ENCODE results near the gene ZDHHC11B.
"Not testable (repeated sequence)": the region's sequence is repeated elsewhere in the genome, so short reads cannot be mapped to it uniquely, and the experiment has no call there.

ZDHHC11B gene

GRCh38 chr5:766666-767431 is 17.7 kb downstream of the ZDHHC11B start:
- no peak for DNase-seq (ENCODE audit: low spot score)

- no peak for DNase-seq (ENCODE audit: low spot score)
These were observed 18.4 kb downstream of the ZDHHC11B start for GRCh38 chr5:765948-766631.

- DNase-seq (ENCODE audit: low spot score), result no peak
These were observed 20.3 kb downstream of the ZDHHC11B start for GRCh38 chr5:763998-764781.

DNA sequence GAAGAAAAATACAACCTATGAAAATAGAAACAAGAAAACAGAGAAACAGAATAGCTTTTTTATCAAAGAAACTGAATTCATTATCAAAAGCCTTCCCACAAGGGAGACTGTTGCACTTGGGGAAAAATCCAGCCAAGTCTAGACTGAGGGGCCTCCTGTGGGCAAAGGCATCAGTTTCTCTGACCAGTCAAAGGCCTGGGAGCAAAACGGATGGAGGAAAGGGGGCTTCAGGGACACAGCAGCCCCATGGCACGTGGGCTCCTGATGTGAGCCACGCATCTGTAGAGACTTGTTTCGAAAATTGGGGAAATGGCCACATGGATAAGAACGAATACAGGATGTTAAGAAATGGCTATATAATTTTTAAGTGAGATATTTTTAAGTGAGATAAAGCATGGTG is 21.1 kb downstream of the ZDHHC11B start:
- no peak for DNase-seq (ENCODE audit: low spot score)

DNA sequence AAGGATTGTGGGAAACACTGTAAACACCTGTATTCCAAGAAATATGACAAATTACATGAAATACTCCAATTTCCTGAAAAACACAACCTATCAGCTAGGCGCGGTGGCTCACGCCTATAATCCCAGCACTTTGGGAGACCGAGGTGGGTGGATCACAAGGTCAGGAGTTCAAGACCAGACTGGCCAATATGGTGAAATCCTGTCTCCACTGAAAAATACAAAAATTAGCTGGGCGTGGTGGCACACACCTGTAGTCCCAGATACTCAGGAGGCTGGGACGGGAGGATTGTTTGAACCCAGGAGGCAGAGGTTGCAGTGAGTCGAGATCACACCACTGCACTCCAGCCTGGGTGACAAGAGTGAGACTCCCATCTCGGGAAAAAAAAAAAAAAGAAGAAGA is 21.5 kb downstream of the ZDHHC11B start:
- DNase-seq (ENCODE audit: low spot score), result not testable (repeated sequence)

GRCh38 chr5:761854-762710 is 22.4 kb downstream of the ZDHHC11B start:
- no peak for DNase-seq (ENCODE audit: low spot score)

DNA sequence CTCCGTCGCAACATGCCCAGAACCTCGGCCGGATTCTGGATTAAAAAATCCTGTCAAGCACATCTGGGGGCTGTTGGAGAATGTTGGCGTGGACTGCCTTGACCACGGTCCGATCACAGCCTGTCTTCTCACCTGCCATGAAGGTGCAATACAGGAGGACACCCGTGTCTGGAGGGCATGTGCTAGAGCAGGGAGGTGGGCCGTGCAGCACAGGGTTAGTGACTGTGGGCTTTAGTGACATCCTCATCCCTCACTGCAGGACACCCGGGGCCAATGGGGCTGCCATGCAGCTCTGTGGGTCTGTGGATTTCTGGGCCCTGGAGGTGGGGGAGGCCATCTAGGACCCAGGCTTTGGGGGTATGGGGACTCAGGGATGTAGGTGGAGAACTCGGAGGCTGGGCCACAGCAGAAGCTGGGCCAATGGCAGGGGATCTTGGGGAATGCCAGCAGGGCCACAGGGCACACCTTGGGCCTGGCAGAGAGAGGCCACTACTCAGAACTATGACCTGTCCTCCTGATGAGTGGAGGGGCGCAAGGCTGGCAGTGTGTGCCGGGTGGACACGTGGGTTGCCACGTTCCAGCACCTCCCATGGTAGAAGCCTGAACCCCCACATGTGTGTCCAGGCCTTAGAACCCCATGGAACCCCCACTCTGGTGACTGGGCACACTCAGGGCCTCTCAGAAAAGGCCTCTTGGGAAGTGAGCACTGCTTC is 23.3 kb downstream of the ZDHHC11B start:
- DNase-seq (ENCODE audit: low spot score), result no peak

- DNase-seq (ENCODE audit: low spot score), result no peak
These were observed 24.0 kb downstream of the ZDHHC11B start for GRCh38 chr5:760363-761058.

GRCh38 chr5:759781-760362 is 24.7 kb downstream of the ZDHHC11B start:
- DNase-seq (ENCODE audit: low spot score), result no peak

DNA sequence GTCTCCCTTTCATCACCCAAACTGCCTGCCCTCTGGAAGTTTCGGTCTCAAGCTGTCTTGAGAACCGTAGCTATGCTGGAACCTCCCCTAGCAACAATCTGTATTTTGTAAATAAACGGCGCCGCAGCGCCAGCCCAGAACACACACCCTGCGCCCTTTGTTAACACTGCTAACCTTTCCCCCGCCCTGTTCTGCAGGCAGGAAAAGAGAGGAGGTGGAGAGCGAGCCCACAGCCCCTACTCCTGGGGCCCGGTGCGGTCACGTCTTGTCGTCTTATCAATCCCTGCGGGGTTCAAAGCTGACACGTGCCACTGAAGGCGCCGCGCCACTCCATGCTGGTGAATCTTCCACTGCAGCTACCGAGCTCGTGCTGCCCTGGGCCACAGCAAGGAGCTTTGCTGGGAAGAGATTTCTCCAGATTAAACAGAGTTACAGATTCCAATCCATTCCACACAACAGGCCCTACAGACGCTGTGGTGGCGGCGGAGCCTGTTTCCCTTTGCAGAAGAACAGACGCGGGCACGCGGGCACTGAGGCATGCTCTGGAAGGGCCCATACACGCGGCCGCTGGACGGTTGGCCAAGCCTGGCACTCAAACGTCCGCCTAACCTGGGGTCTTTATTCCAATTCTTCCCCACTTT is 25.3 kb downstream of the ZDHHC11B start:
- DNase-seq (ENCODE audit: low spot score), result no peak

DNA sequence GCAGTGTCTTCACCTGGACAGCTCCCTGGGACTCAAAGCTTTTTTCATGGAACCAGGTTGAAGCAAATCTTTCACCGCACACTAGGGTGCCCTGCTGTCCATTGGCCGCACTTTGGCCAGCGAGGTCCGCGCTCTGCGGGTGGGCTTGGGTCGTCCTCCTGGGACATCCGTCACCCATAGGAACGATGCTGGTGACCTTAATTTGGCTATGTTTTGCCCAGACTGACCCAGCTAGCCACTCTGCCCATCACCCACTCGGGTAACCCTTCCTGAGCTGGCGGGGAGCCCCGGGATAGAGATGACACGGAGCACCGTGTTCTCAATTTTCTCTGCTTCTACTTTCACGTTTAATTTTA is 25.9 kb downstream of the ZDHHC11B start:
- DNase-seq (ENCODE audit: low spot score), result no peak

DNA sequence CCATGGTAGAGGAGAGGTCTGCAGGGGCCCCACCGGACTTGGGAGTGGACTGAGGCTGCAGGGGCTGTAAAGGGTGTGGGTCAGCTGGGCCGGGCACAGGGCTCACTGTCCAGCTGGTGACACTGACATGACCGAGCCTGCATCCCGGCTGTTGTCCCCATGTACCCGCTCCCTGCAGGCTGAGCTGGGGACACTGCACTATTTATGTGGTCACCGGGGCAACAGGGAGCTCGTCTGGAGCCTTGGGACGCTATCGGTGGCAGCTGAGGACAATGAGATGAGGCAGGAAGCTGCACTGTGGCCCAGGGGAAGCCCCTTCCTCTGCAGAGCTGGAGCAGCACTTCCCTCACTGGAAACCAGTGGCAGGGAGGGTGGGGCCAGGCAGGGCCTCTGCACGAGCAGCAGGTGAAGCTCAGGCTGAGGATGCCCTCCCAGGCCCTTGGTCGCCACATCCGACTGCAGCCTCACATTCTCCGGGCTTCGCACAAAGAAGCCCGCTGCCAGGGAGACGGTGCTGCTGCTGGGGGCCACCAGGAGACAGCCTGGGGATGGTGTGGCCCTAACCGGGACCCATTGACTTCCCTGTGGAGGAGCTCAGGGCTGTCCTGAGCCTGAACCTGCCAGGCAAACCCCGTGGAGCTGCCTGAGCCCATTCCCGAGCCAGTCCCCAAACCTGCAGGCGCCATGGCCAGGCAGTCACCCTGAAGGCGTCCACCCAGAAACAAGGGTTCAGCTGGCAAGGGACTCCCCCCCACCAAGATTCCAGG is 26.4 kb downstream of the ZDHHC11B start:
- DNase-seq (ENCODE audit: low spot score), result no peak

DNA sequence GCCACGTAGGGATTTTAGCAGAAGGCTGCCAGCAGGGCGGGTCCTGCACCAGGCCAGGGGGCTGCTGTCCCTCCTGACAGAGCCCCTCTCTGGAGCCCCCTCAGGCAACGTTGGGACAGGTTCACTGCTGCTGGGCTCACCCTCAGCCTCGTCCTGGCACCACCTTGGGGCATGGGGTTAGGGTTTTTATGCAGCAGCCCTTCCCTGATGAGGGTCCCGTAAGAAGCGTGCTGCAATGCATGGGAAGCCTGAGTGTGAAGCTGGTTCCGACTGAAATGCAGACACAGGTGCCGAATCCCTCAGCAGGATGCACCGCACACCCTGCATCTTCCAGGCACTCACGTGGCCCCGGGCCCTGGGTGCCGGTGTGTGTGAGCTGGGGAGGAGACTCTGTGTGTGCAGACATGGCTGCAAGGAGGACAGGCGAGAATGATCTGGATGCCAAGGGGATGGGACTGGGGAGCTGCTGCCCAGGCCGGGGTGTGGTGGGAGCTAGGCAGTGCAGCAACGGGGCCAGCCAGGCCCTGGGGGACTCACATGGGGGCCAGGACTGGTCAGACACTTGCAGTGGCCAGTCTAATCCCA is 27.1 kb downstream of the ZDHHC11B start:
- DNase-seq (ENCODE audit: low spot score), result no peak

GRCh38 chr5:756865-757345 is 27.6 kb downstream of the ZDHHC11B start:
- no peak for DNase-seq (ENCODE audit: low spot score)

GRCh38 chr5:756171-756570 is 28.4 kb downstream of the ZDHHC11B start:
- no peak for DNase-seq (ENCODE audit: low spot score)

- DNase-seq (ENCODE audit: low spot score), result not testable (repeated sequence)
These were observed 30.3 kb downstream of the ZDHHC11B start for GRCh38 chr5:754143-754632.

- not testable (repeated sequence) for DNase-seq (ENCODE audit: low spot score)
These were observed 30.9 kb downstream of the ZDHHC11B start for GRCh38 chr5:753567-754142.

Measured in COLO829 (cell line).